HUES6 (cell line): Measurements from ENCODE around the gene ADAMTS14.

ENCODE experiments used
- H3K27ac ChIP-seq: 2 replicates; pipeline ENCODE4 v1.7.0; 2013; ENCODE audit warnings: low read depth, mild to moderate bottlenecking, low read length, inconsistent platforms
- H3K27me3 ChIP-seq: 2 replicates; pipeline ENCODE4 v1.6.1; 2013; ENCODE audit warnings: low read length; ENCODE audit not compliant: control insufficient read depth, insufficient read depth
- H3K36me3 ChIP-seq: 2 replicates; pipeline ENCODE4 v1.6.1; 2013; ENCODE audit warnings: low read length; ENCODE audit not compliant: control insufficient read depth, insufficient read depth
- H3K4me1 ChIP-seq: 2 replicates; pipeline ENCODE4 v1.6.1; 2013; ENCODE audit warnings: low read length; ENCODE audit not compliant: control insufficient read depth, insufficient read depth
- H3K4me3 ChIP-seq: 2 replicates; pipeline ENCODE4 v1.5.1; 2013; ENCODE audit warnings: low read depth, low read length
- H3K9ac ChIP-seq: one replicate; pipeline ENCODE4 v1.6.1; 2013; ENCODE audit warnings: mild to moderate bottlenecking, low read length
- H3K9me3 ChIP-seq: 2 replicates; pipeline ENCODE4 v1.6.1; 2013; ENCODE audit warnings: low read depth, low read length; ENCODE audit not compliant: control insufficient read depth, insufficient read depth

Gene ADAMTS14

GRCh38 chr10:70775679-70776454, 103.6 kb downstream of the ADAMTS14 start:
- Histone ChIP-seq H3K36me3 (no peaks in the 10 kb centered on the region), H3K4me3 (no peak overlapping the region), H3K9me3 (no peaks in the 10 kb centered on the region), H3K4me1 (peaks cover 4% of the 10 kb centered on the region; the same call in 1 of the 2 replicates), H3K27ac (no peak overlapping the region), H3K9ac (no peak overlapping the region), H3K27me3 (0 out of 2 replicates have a peak, but pooled peaks cover under 1% of the 10 kb centered on the region)

- no peaks in the 10 kb centered on the region for H3K9me3 ChIP-seq
- H3K36me3 ChIP-seq = no peaks in the 10 kb centered on the region
- no peak overlapping the region for H3K27ac ChIP-seq
- 0 out of 2 replicates have a peak, but pooled peaks cover 2% of the 10 kb centered on the region for H3K27me3 ChIP-seq
- H3K4me3 ChIP-seq = no peak overlapping the region
- H3K9ac ChIP-seq = no peak overlapping the region
- peaks cover 4% of the 10 kb centered on the region; the same call in 1 of the 2 replicates for H3K4me1 ChIP-seq
Observed at GRCh38 chr10:70776455-70777005, 104.2 kb downstream of the ADAMTS14 start.

DNA sequence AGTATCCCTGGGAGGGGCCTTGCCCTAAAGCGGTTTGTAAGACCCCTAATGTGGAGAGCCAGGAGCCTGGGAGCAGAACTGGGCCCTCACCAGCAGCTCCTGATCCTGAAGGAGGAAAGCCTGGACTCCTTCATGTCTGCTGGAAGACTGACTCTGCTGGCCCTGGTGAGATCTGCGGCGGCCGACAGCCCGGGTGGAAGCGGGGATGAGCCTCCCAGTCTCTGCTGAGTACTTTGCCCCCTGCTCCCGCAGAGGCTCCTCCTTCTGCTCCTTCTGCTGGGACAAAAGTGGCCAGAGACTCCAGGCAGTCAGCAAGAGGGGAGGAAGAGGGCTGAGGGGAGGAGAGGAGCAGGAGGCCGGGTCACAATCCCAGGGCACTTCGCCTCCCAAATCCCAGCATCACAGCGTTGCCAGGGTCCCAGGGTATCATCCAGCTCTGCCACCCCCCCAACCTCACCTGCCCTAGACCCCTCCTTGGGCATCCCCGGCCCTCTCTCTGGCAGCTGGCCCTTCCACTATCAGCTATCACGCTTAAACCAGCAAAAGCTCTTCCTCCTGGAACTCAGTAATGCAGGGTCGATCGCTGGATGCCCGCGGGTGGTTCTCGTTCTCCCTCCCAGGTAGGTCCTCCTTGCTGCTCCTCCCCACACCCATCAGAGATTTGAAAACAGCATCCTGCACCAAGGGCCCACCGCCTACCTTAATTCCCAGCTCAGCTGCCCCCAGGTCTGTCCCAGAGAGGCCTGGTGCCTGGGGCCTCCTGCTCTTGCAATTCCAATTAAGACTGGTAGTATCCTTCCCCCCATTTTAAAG, 105.0 kb downstream of the ADAMTS14 start:
- peaks cover 4% of the 10 kb centered on the region; the same call in 1 of the 2 replicates for H3K4me1 ChIP-seq
- no peak overlapping the region for H3K4me3 ChIP-seq
- H3K9ac ChIP-seq = no peak overlapping the region
- H3K27me3 ChIP-seq = 0 out of 2 replicates have a peak, but pooled peaks cover 2% of the 10 kb centered on the region
- no peaks in the 10 kb centered on the region for H3K9me3 ChIP-seq
- H3K27ac ChIP-seq = no peak overlapping the region
- H3K36me3 ChIP-seq = no peaks in the 10 kb centered on the region

DNA sequence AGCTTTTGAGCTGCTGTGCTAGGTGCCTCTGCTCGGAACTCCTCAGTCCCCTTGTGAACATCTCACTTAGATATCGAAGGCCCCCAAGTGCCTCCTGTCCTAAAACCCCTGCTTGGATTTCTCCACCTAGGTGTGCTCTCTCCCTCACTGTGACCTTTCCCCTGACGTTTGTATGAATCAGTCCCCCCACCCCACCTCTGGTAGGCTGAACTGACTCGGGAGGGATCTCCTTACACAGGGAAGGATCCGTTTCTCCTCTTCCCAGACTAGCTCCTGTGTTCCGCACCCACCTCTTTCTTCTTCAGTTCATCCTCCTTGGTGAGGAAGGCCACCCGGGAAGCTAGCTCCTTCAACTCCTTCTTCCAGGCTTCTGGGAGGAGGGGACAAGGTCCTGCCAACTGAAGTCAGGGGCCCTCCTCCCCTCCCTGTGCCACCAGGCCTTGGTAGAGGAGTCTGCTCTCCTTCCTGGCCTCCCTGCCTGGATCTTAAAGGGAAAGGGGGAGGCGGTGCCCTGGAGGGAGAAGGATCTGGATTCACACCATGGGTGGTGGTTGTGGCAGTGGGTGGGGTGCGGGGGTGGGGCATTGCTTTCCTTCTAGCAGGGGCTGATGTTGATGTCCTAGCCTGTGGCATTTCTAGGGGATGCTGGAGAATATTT, 106.1 kb downstream of the ADAMTS14 start:
- no peaks in the 10 kb centered on the region for H3K36me3 ChIP-seq
- no peak overlapping the region for H3K27ac ChIP-seq
- peaks cover 4% of the 10 kb centered on the region; the same call in 1 of the 2 replicates for H3K4me1 ChIP-seq
- H3K9me3 ChIP-seq = no peaks in the 10 kb centered on the region
- no peak overlapping the region for H3K9ac ChIP-seq
- 0 out of 2 replicates have a peak, but pooled peaks cover 2% of the 10 kb centered on the region for H3K27me3 ChIP-seq
- no peak overlapping the region for H3K4me3 ChIP-seq

GRCh38 chr10:70779088-70779487, 106.8 kb downstream of the ADAMTS14 start:
- H3K27me3 ChIP-seq = 0 out of 2 replicates have a peak, but pooled peaks cover 2% of the 10 kb centered on the region
- H3K9me3 ChIP-seq = no peaks in the 10 kb centered on the region
- H3K4me3 ChIP-seq = no peak overlapping the region
- H3K36me3 ChIP-seq = no peaks in the 10 kb centered on the region
- H3K9ac ChIP-seq = no peak overlapping the region
- no peak overlapping the region for H3K27ac ChIP-seq
- H3K4me1 ChIP-seq = peaks cover 4% of the 10 kb centered on the region; the same call in 1 of the 2 replicates

GRCh38 chr10:70779511-70780369, 107.4 kb downstream of the ADAMTS14 start:
- H3K9ac ChIP-seq = no peak overlapping the region
- H3K9me3 ChIP-seq = no peaks in the 10 kb centered on the region
- H3K4me1 ChIP-seq = peaks cover 4% of the 10 kb centered on the region; the same call in 1 of the 2 replicates

DNA sequence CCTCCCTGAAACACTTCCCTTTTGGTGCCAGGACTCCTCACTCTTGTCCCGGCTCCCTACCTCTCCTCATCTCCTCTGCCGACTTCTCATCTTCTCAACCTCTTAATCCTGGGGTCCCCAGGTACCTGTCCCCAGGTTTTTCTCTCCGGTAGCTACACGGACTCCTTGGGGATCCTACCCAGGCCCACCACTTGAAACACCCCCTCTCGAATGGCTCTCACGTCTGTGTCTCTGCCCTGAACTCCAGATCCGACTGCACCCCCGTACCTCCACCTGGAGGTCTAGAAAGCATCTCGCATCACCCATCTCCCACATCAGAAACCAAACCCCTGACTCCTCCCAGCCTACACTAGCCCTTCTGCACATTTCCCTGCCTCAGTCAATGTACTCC, 108.1 kb downstream of the ADAMTS14 start:
- no peak overlapping the region for H3K9ac ChIP-seq
- H3K4me1 ChIP-seq = peaks cover 4% of the 10 kb centered on the region; the same call in 1 of the 2 replicates
- H3K36me3 ChIP-seq = no peaks in the 10 kb centered on the region
- H3K4me3 ChIP-seq = no peak overlapping the region
- 0 out of 2 replicates have a peak, but pooled peaks cover 2% of the 10 kb centered on the region for H3K27me3 ChIP-seq
- no peaks in the 10 kb centered on the region for H3K9me3 ChIP-seq
- H3K27ac ChIP-seq = no peak overlapping the region

More at GRCh38 chr10:70779511-70780369, 107.4 kb downstream of the ADAMTS14 start:
- Histone ChIP-seq H3K27ac (no peak overlapping the region), H3K27me3 (0 out of 2 replicates have a peak, but pooled peaks cover 2% of the 10 kb centered on the region), H3K36me3 (no peaks in the 10 kb centered on the region), H3K4me3 (no peak overlapping the region)

- H3K27ac ChIP-seq = no peak overlapping the region
- no peak overlapping the region for H3K9ac ChIP-seq
- H3K4me3 ChIP-seq = no peak overlapping the region
- peaks cover 4% of the 10 kb centered on the region; the same call in 1 of the 2 replicates for H3K4me1 ChIP-seq
- no peaks in the 10 kb centered on the region for H3K9me3 ChIP-seq
- H3K27me3 ChIP-seq = 0 out of 2 replicates have a peak, but pooled peaks cover 2% of the 10 kb centered on the region
- no peaks in the 10 kb centered on the region for H3K36me3 ChIP-seq
Observed at GRCh38 chr10:70780772-70781171, 108.5 kb downstream of the ADAMTS14 start.

DNA sequence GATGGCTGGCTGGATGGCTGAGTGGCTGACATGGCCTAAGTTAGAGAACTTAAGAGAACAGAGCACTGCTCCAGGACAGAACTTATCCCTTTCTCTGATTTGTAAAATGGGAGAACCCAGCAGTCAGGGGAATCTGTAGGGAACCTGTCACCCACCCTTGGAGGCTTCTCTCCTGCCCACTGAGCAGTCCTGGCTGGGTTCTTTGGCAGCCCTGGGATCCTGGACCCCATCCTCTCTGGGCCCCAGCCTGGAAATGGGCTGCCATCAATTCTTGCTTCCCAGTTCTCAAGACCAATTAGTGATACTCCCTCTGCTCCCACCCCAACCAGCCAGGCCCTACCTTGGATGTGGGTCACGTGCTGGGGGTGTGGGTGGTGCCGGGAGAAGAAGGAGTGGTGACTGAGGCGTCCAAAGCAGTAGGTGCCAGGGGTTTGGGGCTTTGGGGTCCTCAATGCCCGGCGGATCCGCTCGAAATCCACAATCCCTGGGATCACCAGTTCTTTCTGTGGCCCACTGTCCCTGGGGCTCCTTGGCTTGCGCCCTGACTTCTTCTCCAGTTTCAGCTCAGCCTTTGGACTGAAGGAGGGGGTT, 109.2 kb downstream of the ADAMTS14 start:
- no peak overlapping the region for H3K27ac ChIP-seq
- H3K36me3 ChIP-seq = no peaks in the 10 kb centered on the region
- H3K4me3 ChIP-seq = no peak overlapping the region
- no peak overlapping the region for H3K9ac ChIP-seq
- H3K27me3 ChIP-seq = 0 out of 2 replicates have a peak, but pooled peaks cover 2% of the 10 kb centered on the region
- peaks cover 4% of the 10 kb centered on the region; the same call in 1 of the 2 replicates for H3K4me1 ChIP-seq
- H3K9me3 ChIP-seq = no peaks in the 10 kb centered on the region
